Measurements from ENCODE around the gene SLC22A23.
"Not testable (repeated sequence)": the region's sequence is repeated elsewhere in the genome, so short reads cannot be mapped to it uniquely, and the experiment has no call there.

SLC22A23 gene

GRCh38 chr6:3384241-3385143 is 72.4 kb downstream of the SLC22A23 start:
- no peak for DNase-seq

DNA sequence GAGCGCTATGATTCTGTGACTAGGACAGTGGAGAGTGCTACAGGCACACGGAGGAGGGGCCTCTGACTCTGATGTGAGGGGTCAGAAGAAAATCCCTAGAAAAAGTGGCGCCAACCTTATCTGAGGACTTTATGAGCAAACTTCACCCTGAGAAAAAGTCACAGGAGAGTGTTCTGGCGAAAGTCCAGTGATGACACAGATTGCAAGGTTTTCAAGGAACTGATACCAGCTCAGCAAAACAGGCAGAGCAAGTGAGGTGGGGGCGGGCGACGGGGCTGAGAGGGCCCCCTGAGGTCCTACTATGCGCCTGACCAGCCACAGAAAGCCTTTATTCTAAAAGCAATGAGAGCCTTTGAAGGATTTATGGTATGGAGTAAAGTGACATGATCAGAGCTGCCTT is 73.3 kb downstream of the SLC22A23 start:
- no peak for DNase-seq

GRCh38 chr6:3382326-3383279 is 74.2 kb downstream of the SLC22A23 start:
- DNase-seq: no peak

DNA sequence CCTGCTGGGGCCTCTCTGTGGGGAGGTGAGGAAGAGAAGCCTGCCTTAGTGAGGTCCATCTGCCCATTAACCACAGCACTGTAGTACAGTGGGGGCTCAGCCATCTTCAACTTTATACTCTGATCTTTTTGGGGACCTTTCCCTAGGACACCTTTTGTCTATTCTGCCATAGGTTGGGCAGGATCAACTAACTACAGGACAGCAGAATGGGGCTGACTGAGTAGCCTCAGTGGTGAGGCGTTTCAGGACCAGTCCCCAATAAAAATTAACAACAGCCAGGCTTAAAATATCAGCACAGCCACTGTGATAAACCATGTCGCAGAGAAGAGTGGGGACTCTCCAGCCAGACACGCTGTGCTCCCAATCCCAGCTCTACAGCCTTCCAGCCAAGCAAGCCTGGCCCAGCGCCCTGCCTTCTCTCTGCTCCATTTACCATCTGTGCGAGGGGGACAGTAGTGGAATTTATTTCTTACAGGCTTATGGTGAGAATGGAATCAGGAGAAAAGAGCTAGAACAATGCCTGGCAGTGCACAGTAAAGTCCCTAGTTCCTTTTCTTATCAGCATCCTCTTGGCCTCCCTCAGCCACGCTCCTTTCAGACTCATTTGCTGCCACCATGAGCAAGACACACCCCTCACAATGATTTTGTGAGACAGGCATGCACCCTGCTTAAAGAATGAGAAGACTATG is 75.5 kb downstream of the SLC22A23 start:
- no peak for DNase-seq

DNA sequence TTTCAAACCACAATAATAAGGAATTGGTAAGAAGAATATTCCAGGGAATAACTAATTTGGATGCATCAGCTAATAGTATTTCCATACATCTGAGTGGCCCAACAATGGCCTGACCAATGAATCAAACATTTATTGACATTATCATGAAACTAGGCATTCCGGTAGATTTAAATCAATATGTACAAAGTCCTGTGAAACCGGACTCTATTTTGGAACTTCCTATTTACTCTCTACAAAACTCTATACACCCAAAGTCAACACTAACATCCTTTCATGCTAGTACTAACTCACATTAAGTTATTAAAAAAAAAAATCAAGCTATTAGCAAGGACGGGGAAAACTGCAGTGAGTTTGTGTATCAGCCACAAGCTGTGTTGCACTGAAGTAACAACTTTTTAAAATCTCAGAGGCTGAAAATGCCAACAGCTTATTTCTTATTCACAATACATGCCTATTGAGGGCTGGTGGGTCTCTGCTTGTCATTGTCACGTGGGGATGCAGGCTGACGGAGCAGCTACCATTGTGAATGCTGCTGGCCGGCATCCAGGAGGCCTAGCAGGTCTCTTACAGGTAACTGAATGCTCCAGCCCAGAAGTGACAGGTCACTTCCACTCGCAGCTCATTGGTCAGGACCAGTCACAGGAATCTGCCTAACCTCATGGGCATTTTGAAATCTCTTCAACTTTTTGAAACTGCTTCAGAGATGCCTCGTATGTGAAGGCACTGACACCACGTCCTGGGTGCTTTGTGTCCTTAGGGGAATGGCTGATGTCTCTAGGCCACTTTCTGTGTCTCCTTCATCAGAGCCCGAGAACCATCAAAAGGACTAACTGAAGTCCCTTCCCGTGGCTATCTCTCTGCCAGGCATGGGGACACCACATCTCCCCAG is 76.3 kb downstream of the SLC22A23 start:
- no peak for DNase-seq

DNA sequence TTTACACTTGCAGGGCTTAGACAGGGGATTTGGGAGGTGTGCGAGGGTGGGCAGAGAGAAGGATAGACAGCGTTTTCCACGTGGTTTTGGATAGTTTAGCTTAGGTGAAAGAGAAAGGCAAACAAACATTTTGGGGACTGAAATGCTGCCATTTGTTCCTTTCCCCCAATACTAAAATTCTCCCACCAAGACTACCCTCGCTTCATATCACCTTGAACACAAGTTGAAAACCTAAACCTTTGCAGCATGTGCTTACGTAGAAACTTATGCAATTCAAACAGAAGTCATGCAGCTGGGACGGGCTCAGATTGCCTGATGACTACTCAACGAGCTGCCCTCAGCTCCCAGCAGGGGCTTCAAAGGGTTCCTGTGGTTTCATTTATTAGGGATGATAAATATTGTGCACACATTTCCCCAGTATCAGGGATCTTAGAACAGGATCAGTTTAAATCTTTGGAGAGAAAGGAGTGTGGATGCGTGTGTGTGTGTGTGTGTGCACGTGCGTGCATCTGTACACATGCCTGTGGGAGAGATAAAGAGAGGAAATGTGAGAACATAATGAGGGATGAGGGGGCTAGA is 77.3 kb downstream of the SLC22A23 start:
- DNase-seq: no peak

GRCh38 chr6:3378808-3379207 is 78.0 kb downstream of the SLC22A23 start:
- DNase-seq: not testable (repeated sequence)

GRCh38 chr6:3378398-3378782 is 78.5 kb downstream of the SLC22A23 start:
- not testable (repeated sequence) for DNase-seq

DNA sequence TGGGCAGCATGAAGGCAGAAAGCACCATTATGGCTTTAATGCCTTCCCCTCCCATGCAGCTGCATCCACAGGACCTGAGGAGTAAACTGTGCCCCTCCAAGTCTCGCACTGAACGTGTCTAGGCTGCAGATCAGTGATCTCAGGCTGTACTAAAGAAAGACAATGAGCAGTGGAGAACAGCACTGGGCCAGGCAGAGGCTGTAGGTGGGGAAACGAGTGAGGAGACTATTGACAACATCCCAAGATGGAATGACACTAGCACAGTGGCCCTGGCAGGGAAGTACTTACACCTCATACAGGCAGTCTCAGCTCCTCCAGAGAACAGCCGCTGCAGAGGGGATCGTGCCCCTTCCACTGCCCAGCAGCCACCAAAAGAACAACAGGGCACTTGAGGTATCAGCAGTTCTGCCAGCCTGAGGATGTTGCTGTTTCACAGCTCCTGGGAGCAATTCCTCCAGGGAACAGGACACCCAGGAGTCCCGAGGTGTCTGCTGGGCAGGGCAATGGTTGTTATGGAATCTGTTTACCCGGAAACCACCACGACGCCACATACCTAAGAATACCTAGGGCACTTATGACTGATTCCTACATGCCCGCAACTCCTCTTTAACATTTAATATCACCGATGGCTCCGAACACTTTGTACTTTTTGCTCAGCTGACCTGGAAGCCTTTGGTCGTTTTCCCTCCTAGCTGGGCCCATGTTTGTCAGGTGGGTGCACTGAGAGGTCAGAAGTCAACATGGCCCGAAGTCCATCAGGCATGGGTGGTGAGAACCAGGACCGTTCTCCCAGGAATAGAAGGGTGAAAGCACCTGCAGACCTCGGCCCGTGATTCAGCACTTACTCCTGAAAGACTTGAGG is 79.1 kb downstream of the SLC22A23 start:
- DNase-seq: no peak

GRCh38 chr6:3376893-3377535 is 79.8 kb downstream of the SLC22A23 start:
- no peak for DNase-seq

DNA sequence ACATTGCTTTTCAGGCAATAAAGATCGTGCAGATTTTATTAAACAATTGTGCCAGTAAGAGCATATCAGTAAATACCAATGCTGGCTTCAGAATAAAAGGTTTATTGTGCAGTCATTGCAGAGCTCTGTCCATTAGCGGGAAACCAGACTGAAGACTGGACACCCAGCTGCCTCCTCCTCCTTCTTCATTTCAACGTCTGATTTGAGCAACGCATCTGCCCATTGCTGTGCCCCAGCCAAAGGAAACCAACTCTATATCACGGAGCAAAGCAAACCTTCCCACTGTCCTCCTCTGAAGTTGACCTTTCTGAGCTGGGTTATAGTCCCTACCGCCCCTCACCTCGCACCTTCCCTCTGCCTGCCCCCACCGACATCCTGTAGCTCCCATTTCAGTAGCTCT is 80.8 kb downstream of the SLC22A23 start:
- no peak for DNase-seq

DNA sequence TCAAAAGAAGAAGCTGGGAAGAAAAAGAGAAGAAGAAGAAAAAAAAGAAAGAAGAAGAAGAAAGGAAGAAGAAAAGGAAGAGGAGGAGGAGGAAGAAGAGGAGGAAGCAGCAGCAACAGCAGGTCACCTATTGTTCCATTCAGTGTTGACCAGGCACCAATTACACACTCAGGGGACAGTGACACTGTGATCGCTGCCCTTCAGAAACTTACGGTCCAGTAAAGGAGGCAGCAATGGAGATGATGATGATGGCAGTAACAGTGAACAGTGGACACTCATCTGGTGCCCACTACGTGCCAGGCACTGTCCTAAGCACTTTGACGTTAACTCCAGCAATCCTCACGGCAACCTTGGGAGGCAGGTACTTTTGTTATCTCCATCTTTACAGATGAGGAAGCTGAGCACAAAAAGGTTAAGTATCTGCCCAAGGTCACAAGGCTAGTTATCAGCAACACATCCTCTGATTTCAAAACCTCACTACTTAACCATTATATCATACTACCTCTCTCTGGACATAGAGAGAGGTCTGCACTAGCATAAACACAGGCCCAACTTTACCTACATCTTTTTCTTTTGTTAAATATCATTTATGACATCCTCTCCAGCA is 83.2 kb downstream of the SLC22A23 start:
- no peak for DNase-seq

- no peak for DNase-seq
Measured at GRCh38 chr6:3372912-3373554, 83.8 kb downstream of the SLC22A23 start.

- no peak for DNase-seq
Measured at GRCh38 chr6:3372184-3372846, 84.5 kb downstream of the SLC22A23 start.

- DNase-seq: no peak
Measured at GRCh38 chr6:3371222-3371949, 85.5 kb downstream of the SLC22A23 start.

- DNase-seq: no peak
Measured at GRCh38 chr6:3370361-3371221, 86.3 kb downstream of the SLC22A23 start.

- DNase-seq: no peak
Measured at GRCh38 chr6:3369985-3370360, 86.9 kb downstream of the SLC22A23 start.

Measured in NCI-H1048 (cell line).